ENCODE results near the gene RFLNA. TPM values are rescaled to one million over a fixed set of nuclear protein-coding genes. Genes with fewer than 3 reads are reported as not detected.

The RFLNA gene
- total and polyA plus RNA-seq, 2 experiments from 2014 or later, result 3.9 to 20.4 TPM

GRCh38 chr12:124277394-124278241, 17.3 kb upstream of the RFLNA start (continued):
- no peak for TF ChIP-seq ZNF462 (CRISPR knock-in tag; IDR thresholded peaks at IDR 0.05)

GRCh38 chr12:124278389-124279101, 16.3 kb upstream of the RFLNA start:
- Mint-ChIP-seq H3K27me3 (ENCODE audit: insufficient read depth, low read depth, poor library complexity) (peaks cover 11% of the 10 kb centered on the region), H3K4me1 (peaks cover 14% of the 10 kb centered on the region), H3K4me3 (no peak overlapping the region), H3K9me3 (no peaks in the 10 kb centered on the region; the same call in 1 of the 3 replicates), H3K36me3 (ENCODE audit: low read depth) (no peaks in the 10 kb centered on the region; the same call in 2 of the 3 replicates), H3K27ac (no peak overlapping the region)
- no peak overlapping the region for H3K27ac ChIP-seq (ENCODE audit: low read depth)
- H3K27me3 ChIP-seq (ENCODE audit: insufficient read depth), result no peaks in the 10 kb centered on the region
- H3K79me2 ChIP-seq (replicated peaks; ENCODE audit: insufficient read depth), result no peaks in the 10 kb centered on the region
- H3K4me3 ChIP-seq, result no peak overlapping the region
- H3K4me1 ChIP-seq (ENCODE audit: insufficient read depth), result peaks cover 25% of the 10 kb centered on the region
- H3K9me2 ChIP-seq (ENCODE audit: insufficient read depth), result peaks cover 5% of the 10 kb centered on the region; the same call in 1 of the 2 replicates
- no peaks in the 10 kb centered on the region for H4K20me1 ChIP-seq (replicated peaks; ENCODE audit: insufficient read depth)
- DNase-seq (ENCODE audit: low spot score), result no peak
- peak overlapping the region; percentile 69; the same call in 1 of the 2 replicates for H2AFZ ChIP-seq
- ATAC-seq, result no peak
- no peak overlapping the region for H3K4me2 ChIP-seq
- no peaks in the 10 kb centered on the region for H3F3A ChIP-seq (replicated peaks; ENCODE audit: low read depth)
- no peaks in the 10 kb centered on the region for H3K36me3 ChIP-seq (ENCODE audit: insufficient read depth)
- no peak for TF ChIP-seq CREB1 (CRISPR knock-in tag; IDR thresholded peaks at IDR 0.05; ENCODE audit: low read depth)
- TF ChIP-seq ZNF331 (CRISPR knock-in tag; IDR thresholded peaks at IDR 0.05; ENCODE audit: low read depth), result no peak
- TF ChIP-seq STAT1 (IDR thresholded peaks at IDR 0.05; ENCODE audit: unreplicated experiment), result no peak
- TF ChIP-seq REST (IDR thresholded peaks at IDR 0.05; ENCODE audit: unreplicated experiment), result no peak
- TF ChIP-seq EZH2phosphoT487 (IDR thresholded peaks at IDR 0.05; ENCODE audit: unreplicated experiment), result no peak
- TF ChIP-seq ZNF114 (CRISPR knock-in tag; IDR thresholded peaks at IDR 0.05), result no peak
- TF ChIP-seq NANOG (IDR thresholded peaks at IDR 0.05; ENCODE audit: borderline replicate concordance), result no peak
- TF ChIP-seq JUNB (IDR thresholded peaks at IDR 0.05; ENCODE audit: unreplicated experiment), result no peak
- no peak for TF ChIP-seq EZH2 (IDR thresholded peaks at IDR 0.05; ENCODE audit: low read depth, unreplicated experiment)
- TF ChIP-seq CTCF (conservative IDR thresholded peaks at IDR 0.05; ENCODE audit: low read depth in 2 of 2), result no peak

Measured in GM23338 (cell line).